ENCODE measurements around the gene BTBD17.

GRCh38 chr17:74329378-74329777 is 32.3 kb downstream of the BTBD17 start:
- no peak for TF ChIP-seq GATA2 (IDR thresholded peaks at IDR 0.05; ENCODE audit: low read depth, low read length)
- TF ChIP-seq GATA3 (IDR thresholded peaks at IDR 0.05; ENCODE audit: low read depth, low read length) = no peak

All from SH-SY5Y (cell line).